SK-N-SH (cell line): ENCODE measurements around the gene REXO1. TPM values are rescaled to one million over a fixed set of nuclear protein-coding genes. Genes with fewer than 3 reads are reported as not detected.

ENCODE experiments used
- CTCF ChIA-PET: fragments of 300-600, 350-600 bp; formaldehyde crosslinking; extraction: SDS; loops from one replicate; lab custom pipeline; 2021; lab: Yijun Ruan, JAX
- POLR2A ChIA-PET: fragments of 350-600 bp; sonication (Branson Sonifier 250); formaldehyde crosslinking; extraction: SDS; loops from one replicate; lab custom pipeline; 2020; ENCODE audit warnings: antibody characterized with exemption, inconsistent platforms; lab: Yijun Ruan, JAX
- DNase-seq: peaks from one replicate; pipeline ENCODE4 v3.0.0; 2012
- H2AFZ ChIP-seq: fragments of 200-600 bp; sonication (generic); 2 replicates; pipeline ENCODE4 v1.8.1; 2016; ENCODE audit warnings: antibody characterized with exemption, mild to moderate bottlenecking, low read depth
- H3F3A ChIP-seq: fragments of 200-600 bp; sonication (generic); replicated peaks from 2 replicates; pipeline ENCODE3; 2016; ENCODE audit warnings: antibody characterized with exemption, mild to moderate bottlenecking; ENCODE audit not compliant: insufficient read depth
- H3K27ac ChIP-seq, 2 experiments: fragments of 200-500 bp in 1 of 2; fragments of 200-600 bp in 1 of 2; sonication (Bioruptor generic) in 1 of 2; sonication (generic), shearing (Covaris generic) in 1 of 2; 2 replicates each; pipeline versions ENCODE4 v1.5.1 to v1.6.1; 2014 to 2016; ENCODE audit warnings: low read depth in 2 of 2, inconsistent platforms in 1 of 2, low read length in 1 of 2, mild to moderate bottlenecking in 1 of 2, mixed read lengths in 1 of 2
- H3K27me3 ChIP-seq: fragments of 200-600 bp; sonication (generic), shearing (Covaris generic); 2 replicates; pipeline ENCODE4 v1.6.1; 2016; ENCODE audit warnings: mixed run types; ENCODE audit not compliant: insufficient read depth
- H3K36me3 ChIP-seq, 2 experiments: fragments of 200-500 bp in 1 of 2; fragments of 200-600 bp in 1 of 2; sonication (Bioruptor generic) in 1 of 2; sonication (generic) in 1 of 2; replicated peaks in 1 of 2; 2 replicates each; pipeline versions ENCODE3 to v1.5.1; 2014 to 2016; ENCODE audit warnings: low read length in 1 of 2, mild to moderate bottlenecking in 1 of 2; ENCODE audit not compliant: insufficient read depth in 2 of 2, control insufficient read depth in 1 of 2
- H3K4me1 ChIP-seq, 2 experiments: fragments of 200-500 bp in 1 of 2; fragments of 200-600 bp in 1 of 2; sonication (Bioruptor generic) in 1 of 2; sonication (generic), shearing (Covaris generic) in 1 of 2; 2 replicates each; pipeline versions ENCODE4 v1.5.1 to v1.6.1; 2014 to 2016; ENCODE audit warnings: low read depth in 1 of 2, low read length in 1 of 2, mixed run types in 1 of 2; ENCODE audit not compliant: insufficient read depth in 2 of 2, control insufficient read depth in 1 of 2
- H3K4me2 ChIP-seq: fragments of 200-600 bp; sonication (generic), shearing (Covaris generic); 2 replicates; pipeline ENCODE4 v1.6.1; 2017; ENCODE audit warnings: mixed run types
- H3K4me3 ChIP-seq, 2 experiments: fragments of 200-500 bp in 1 of 2; fragments of 200-600 bp in 1 of 2; sonication (Bioruptor generic) in 1 of 2; sonication (generic), shearing (Covaris generic) in 1 of 2; 2 replicates each; pipeline versions ENCODE4 v1.5.1 to v1.8.1; 2014 to 2016; ENCODE audit warnings: low read depth in 2 of 2, inconsistent platforms in 1 of 2, low read length in 1 of 2, mild to moderate bottlenecking in 1 of 2, mixed read lengths in 1 of 2, moderate library complexity in 1 of 2
- H3K79me2 ChIP-seq: fragments of 200-600 bp; sonication (generic); 2 replicates; pipeline ENCODE4 v1.8.1; 2017; ENCODE audit warnings: mild to moderate bottlenecking; ENCODE audit not compliant: insufficient read depth
- H3K9ac ChIP-seq: fragments of 200-600 bp; sonication (generic); 2 replicates; pipeline ENCODE4 v1.6.1; 2017; ENCODE audit warnings: mixed run types
- H3K9me2 ChIP-seq: fragments of 200-600 bp; sonication (generic); 2 replicates; pipeline ENCODE4 v1.6.1; 2017; ENCODE audit warnings: mixed run types
- H3K9me3 ChIP-seq: fragments of 200-600 bp; sonication (generic); 2 replicates; pipeline ENCODE4 v1.6.1; 2017; ENCODE audit warnings: mixed run types, mild to moderate bottlenecking, moderate library complexity
- H4K20me1 ChIP-seq: fragments of 200-600 bp; sonication (generic); 2 replicates; pipeline ENCODE4 v1.6.1; 2017; ENCODE audit warnings: mild to moderate bottlenecking, mixed run types; ENCODE audit not compliant: insufficient read depth
- CHD2 ChIP-seq: fragments of 150-350 bp; IDR thresholded peaks from 2 replicates; pipeline ENCODE4 v1.6.1; 2018; ENCODE audit warnings: low read length; ENCODE audit not compliant: partially characterized antibody
- CTCF ChIP-seq: fragments of 200-600 bp; sonication (generic); IDR thresholded peaks from 2 replicates; pipeline ENCODE4 v1.6.1; 2017; ENCODE audit warnings: antibody characterized with exemption, mild to moderate bottlenecking, moderate library complexity
- FOSL2 ChIP-seq: IDR thresholded peaks from 2 replicates; pipeline ENCODE4 v1.4.0; 2012; ENCODE audit warnings: low read depth, mild to moderate bottlenecking, moderate library complexity, borderline replicate concordance
- FOXJ3 ChIP-seq: sonication (generic); formaldehyde crosslinking; IDR thresholded peaks from 2 replicates; pipeline ENCODE4 v1.5.1; 2020; ENCODE audit warnings: mild to moderate bottlenecking, missing genetic modification reagents
- FOXM1 ChIP-seq: IDR thresholded peaks from 2 replicates; pipeline ENCODE4 v1.4.0; 2012; ENCODE audit warnings: low read depth, mild to moderate bottlenecking
- GABPA ChIP-seq: IDR thresholded peaks from 2 replicates; pipeline ENCODE4 v1.4.0; 2012; ENCODE audit warnings: low read depth, mild to moderate bottlenecking
- GATA2 ChIP-seq: sonication (generic); formaldehyde crosslinking; IDR thresholded peaks from 2 replicates; pipeline ENCODE4 v1.5.0; 2020; ENCODE audit warnings: mild to moderate bottlenecking, missing genetic modification reagents
- JUND ChIP-seq: IDR thresholded peaks from 2 replicates; pipeline ENCODE4 v1.4.0; 2012
- NRF1 ChIP-seq: IDR thresholded peaks from 2 replicates; pipeline ENCODE4 v1.6.1; 2012; ENCODE audit warnings: low read depth, mild to moderate bottlenecking, low read length
- RCOR1 ChIP-seq: fragments of 150-350 bp; IDR thresholded peaks from 2 replicates; pipeline ENCODE4 v1.6.1; 2017; ENCODE audit warnings: antibody characterized with exemption, low read length
- RXRA ChIP-seq: IDR thresholded peaks from 2 replicates; pipeline ENCODE4 v1.4.0; 2012; ENCODE audit warnings: low read depth, mild to moderate bottlenecking, borderline replicate concordance
- TEAD4 ChIP-seq: IDR thresholded peaks from 2 replicates; pipeline ENCODE4 v1.4.0; 2012; ENCODE audit warnings: mild to moderate bottlenecking, borderline replicate concordance; ENCODE audit not compliant: insufficient read depth
- USF2 ChIP-seq: fragments of 150-350 bp; IDR thresholded peaks from 2 replicates; pipeline ENCODE4 v1.6.1; 2017; ENCODE audit warnings: antibody characterized with exemption, low read length, low read depth, borderline replicate concordance
- YY1 ChIP-seq: IDR thresholded peaks from 2 replicates; pipeline ENCODE4 v1.4.0; 2012; ENCODE audit warnings: low read depth, mild to moderate bottlenecking
- ZBTB33 ChIP-seq: IDR thresholded peaks from 2 replicates; pipeline ENCODE4 v1.4.0; 2012; ENCODE audit warnings: low read depth, borderline replicate concordance
- WGBS: methylation state at CpG from one replicate; pipeline ENCODE4 v1.1.6; 2017; ENCODE audit warnings: low lambda C conversion rate; 5-methylcytosine and 5-hydroxymethylcytosine counted together
- polyA plus RNA-seq, 3 experiments: library from polyadenylated mRNA; depleted of rRNA; stranded (reverse); fragments of >200 nt; gene quantifications; 2 replicates each; pipeline ENCODE4 v1.2.3, GENCODE V29; 2012

The REXO1 gene
- polyA plus RNA-seq, 1 of the 3 experiments (the other 2 are of a cell fraction), result 18.8 TPM

- TF ChIP-seq GATA2 (CRISPR knock-in tag) (peak; percentile 64), FOXJ3 (CRISPR knock-in tag) (no peak)
- Histone ChIP-seq H3K79me2 (peaks cover 92% of the 10 kb centered on the region), H3K9ac (no peak overlapping the region), H3K4me2 (no peak overlapping the region), H2AFZ (no peak overlapping the region), H4K20me1 (peaks cover 99% of the 10 kb centered on the region), H3K27me3 (no peaks in the 10 kb centered on the region), H3K9me3 (no peaks in the 10 kb centered on the region), H3K27ac (0 out of 4 replicates have a peak overlapping the region, but pooled peaks of 1 of the 2 experiments have one; percentile 7), H3F3A (no peaks in the 10 kb centered on the region), H3K36me3 (no peaks in the 10 kb centered on the region), H3K9me2 (no peaks in the 10 kb centered on the region), H3K4me3 (no peak overlapping the region), H3K4me1 (peaks cover 0 to 12% of the 10 kb centered on the region in 2 experiments; a peak in 1 of 4 replicates)
- DNase-seq, result peak; percentile 76
- 94% methylated on average over 29 of the region's 31 CpGs for WGBS
- ChIA-PET POLR2A (no interaction called here), CTCF (interaction anchor here (0.6 to 15.0 kb wide), 31 partner anchors 10 to 479 kb away, joined by 3 to 188 read pairs (median 4); partner anchors contain the start of genes REXO1 and UQCR11)
Observed at GRCh38 chr19:1836458-1837221, 11.6 kb downstream of the REXO1 start.

GRCh38 chr19:1833540-1833939 is 14.7 kb downstream of the REXO1 start:
- H3K4me2 ChIP-seq, result no peak overlapping the region
- H4K20me1 ChIP-seq, result peaks cover 80% of the 10 kb centered on the region
- H3K9me2 ChIP-seq, result no peaks in the 10 kb centered on the region
- no peaks in the 10 kb centered on the region for H3F3A ChIP-seq
- ChIA-PET CTCF (interaction anchor here (2.0 to 15.0 kb wide), 2 partner anchors 6 to 287 kb away, joined by 6 to 188 read pairs; no protein-coding TSS in a partner anchor), POLR2A (no interaction called here)
- no peak overlapping the region for H2AFZ ChIP-seq
- no peak overlapping the region for H3K9ac ChIP-seq
- peaks cover 0 to 12% of the 10 kb centered on the region in 2 experiments; a peak in 1 of 4 replicates for H3K4me1 ChIP-seq
- no peaks in the 10 kb centered on the region for H3K27me3 ChIP-seq
- H3K79me2 ChIP-seq, result peaks cover 85% of the 10 kb centered on the region
- WGBS, result 98% methylated on average over 6 of the region's 15 CpGs
- no peak for DNase-seq
- TF ChIP-seq TEAD4 (no peak), USF2 (no peak)
- TF ChIP-seq, all 33 proteins: peak for 0
- Histone ChIP-seq H3K9me3 (no peaks in the 10 kb centered on the region), H3K4me3 (no peak overlapping the region), H3K36me3 (no peaks in the 10 kb centered on the region), H3K27ac (no peak overlapping the region)

GRCh38 chr19:1832046-1832663 is 16.1 kb downstream of the REXO1 start:
- no peak overlapping the region for H2AFZ ChIP-seq
- peaks cover 66% of the 10 kb centered on the region for H4K20me1 ChIP-seq
- no peak overlapping the region for H3K27ac ChIP-seq
- no peak overlapping the region for H3K4me2 ChIP-seq
- H3K4me3 ChIP-seq, result no peak overlapping the region
- H3K9me3 ChIP-seq, result no peaks in the 10 kb centered on the region
- no peaks in the 10 kb centered on the region for H3K27me3 ChIP-seq
- ChIA-PET CTCF (interaction anchor here (2.0 kb wide), 1 partner anchor 286 kb away, joined by 6 read pairs; no protein-coding TSS in a partner anchor), POLR2A (no interaction called here)
- 94% methylated on average over 24 of the region's 26 CpGs for WGBS
- H3K79me2 ChIP-seq, result peaks cover 72% of the 10 kb centered on the region
- peaks cover 0 to 5% of the 10 kb centered on the region in 2 experiments for H3K36me3 ChIP-seq
- H3K4me1 ChIP-seq, result peaks cover 0 to 5% of the 10 kb centered on the region in 2 experiments; a peak in 1 of 4 replicates
- no peak for DNase-seq
- no peaks in the 10 kb centered on the region for H3K9me2 ChIP-seq
- no peak overlapping the region for H3K9ac ChIP-seq
- no peaks in the 10 kb centered on the region for H3F3A ChIP-seq
- TF ChIP-seq RXRA (no peak), GATA2 (CRISPR knock-in tag) (no peak), YY1 (no peak), RCOR1 (no peak), JUND (no peak), FOXJ3 (CRISPR knock-in tag) (no peak), FOSL2 (no peak), NRF1 (no peak), ZBTB33 (no peak), CTCF (no peak), CHD2 (no peak), GABPA (no peak), FOXM1 (no peak)
